WTC11 (cell line): Measurements from ENCODE around the gene CNBP. TPM values are rescaled to one million over a fixed set of nuclear protein-coding genes. Genes with fewer than 3 reads are reported as not detected.
"Not testable (repeated sequence)": the region's sequence is repeated elsewhere in the genome, so short reads cannot be mapped to it uniquely, and the experiment has no call there.

Source experiments
- ATAC-seq: fragments of 200-7000 bp; cut with Tn5 transposase; 2 replicates; pipeline ENCODE4 v1.10.0; 2021; ENCODE audit warnings: mild to moderate bottlenecking, moderate library complexity
- CTCF ChIA-PET: fragments of 300-600 bp; sonication (Branson Sonifier 250); formaldehyde crosslinking; loops from one replicate; lab custom pipeline; 2021; ENCODE audit warnings: antibody characterized with exemption; lab: Charles Lee
- POLR2A ChIA-PET: fragments of 350-600 bp; sonication (Branson Sonifier 250); formaldehyde crosslinking; loops from one replicate; lab custom pipeline; 2021; ENCODE audit warnings: antibody characterized with exemption; lab: Charles Lee
- DNase-seq: peaks from one replicate; pipeline ENCODE4 v3.0.0; 2021; ENCODE audit warnings: low spot score
- H3K27ac Mint-ChIP-seq: 2 replicates; pipeline ENCODE4 v1.8.0; 2021; ENCODE audit warnings: mixed read lengths
- H3K27me3 Mint-ChIP-seq: 2 replicates; pipeline ENCODE4 v1.8.0; 2021; ENCODE audit warnings: low read depth, mild to moderate bottlenecking, moderate library complexity, mixed read lengths
- H3K36me3 Mint-ChIP-seq: 2 replicates; pipeline ENCODE4 v1.8.0; 2021; ENCODE audit warnings: mixed read lengths
- H3K4me1 Mint-ChIP-seq: 2 replicates; pipeline ENCODE4 v1.8.0; 2022; ENCODE audit warnings: mixed read lengths
- H3K4me3 Mint-ChIP-seq: 2 replicates; pipeline ENCODE4 v1.8.0; 2021; ENCODE audit warnings: mild to moderate bottlenecking, moderate library complexity, mixed read lengths
- H3K9me3 Mint-ChIP-seq: 2 replicates; pipeline ENCODE4 v1.8.0; 2021; ENCODE audit warnings: mixed read lengths
- NFATC4 ChIP-seq: fragments of 250-450 bp; sonication (Bioruptor Pico); IDR thresholded peaks from 2 replicates; pipeline ENCODE4 v1.9.0; 2021; ENCODE audit warnings: mild to moderate bottlenecking
- total RNA-seq: library from RNA; stranded (reverse); gene quantifications from 3 replicates; pipeline ENCODE4 v1.2.3, GENCODE V29; 2021
- TF ChIP-seq, protein P1 (sequence below): sonication (generic); formaldehyde crosslinking; IDR thresholded peaks from 2 replicates; pipeline ENCODE4 v1.8.0; 2022; ENCODE audit warnings: mild to moderate bottlenecking, missing genetic modification reagents
- TF ChIP-seq, protein P2 (sequence below): sonication (generic); formaldehyde crosslinking; IDR thresholded peaks from 2 replicates; pipeline ENCODE4 v1.8.1; 2022; ENCODE audit warnings: missing genetic modification reagents, borderline replicate concordance
- TF ChIP-seq, protein P3 (sequence below): sonication (generic); formaldehyde crosslinking; conservative IDR thresholded peaks from 2 replicates; pipeline ENCODE4 v1.8.1; 2023; ENCODE audit warnings: mild to moderate bottlenecking, low read depth, missing genetic modification reagents, moderate library complexity
- TF ChIP-seq, protein P4 (sequence below): sonication (generic); formaldehyde crosslinking; IDR thresholded peaks from 2 replicates; pipeline ENCODE4 v1.8.0; 2023; ENCODE audit warnings: missing genetic modification reagents, mild to moderate bottlenecking, borderline replicate concordance
- TF ChIP-seq, protein P5 (sequence below): fragments of 250-450 bp; sonication (Bioruptor Pico); IDR thresholded peaks from 2 replicates; pipeline ENCODE4 v1.9.0; 2021; ENCODE audit warnings: mild to moderate bottlenecking
- TF ChIP-seq, protein P6 (sequence below): sonication (generic); formaldehyde crosslinking; IDR thresholded peaks from 2 replicates; pipeline ENCODE4 v1.8.1; 2023; ENCODE audit warnings: mild to moderate bottlenecking, moderate library complexity, missing genetic modification reagents
- TF ChIP-seq, protein P7 (sequence below): fragments of 250-450 bp; sonication (Bioruptor Pico); IDR thresholded peaks from 2 replicates; pipeline ENCODE4 v1.9.0; 2021; ENCODE audit warnings: moderate library complexity, mild to moderate bottlenecking, inconsistent platforms, borderline replicate concordance

CNBP gene
- total RNA-seq, 1 experiment from 2014 or later = 329 TPM

DNA sequence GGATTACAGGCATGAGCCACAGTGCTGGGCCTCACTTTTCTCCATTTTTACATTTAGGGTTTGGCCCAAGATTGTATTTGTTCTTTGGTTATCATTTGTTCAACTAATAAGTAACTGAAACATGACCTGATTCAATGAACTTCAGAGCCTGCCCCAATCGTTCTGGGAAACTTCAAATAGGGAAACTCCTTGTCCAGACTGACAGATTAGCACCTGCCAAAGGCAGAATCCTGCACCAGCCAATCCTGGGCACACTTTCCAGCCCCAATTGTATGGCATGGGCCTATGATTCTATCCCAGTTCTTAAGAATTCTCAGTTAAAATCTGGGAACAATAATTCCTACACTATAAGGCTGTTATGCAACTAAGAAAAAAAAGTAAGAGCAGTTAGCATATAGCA lies 43.8 kb downstream of the CNBP start (continued):
- TF ChIP-seq, protein P1, sequence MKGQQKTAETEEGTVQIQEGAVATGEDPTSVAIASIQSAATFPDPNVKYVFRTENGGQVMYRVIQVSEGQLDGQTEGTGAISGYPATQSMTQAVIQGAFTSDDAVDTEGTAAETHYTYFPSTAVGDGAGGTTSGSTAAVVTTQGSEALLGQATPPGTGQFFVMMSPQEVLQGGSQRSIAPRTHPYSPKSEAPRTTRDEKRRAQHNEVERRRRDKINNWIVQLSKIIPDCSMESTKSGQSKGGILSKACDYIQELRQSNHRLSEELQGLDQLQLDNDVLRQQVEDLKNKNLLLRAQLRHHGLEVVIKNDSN (CRISPR knock-in tag) = no peak
- no peak for TF ChIP-seq NFATC4 (CRISPR knock-in tag)
- TF ChIP-seq, protein P2, sequence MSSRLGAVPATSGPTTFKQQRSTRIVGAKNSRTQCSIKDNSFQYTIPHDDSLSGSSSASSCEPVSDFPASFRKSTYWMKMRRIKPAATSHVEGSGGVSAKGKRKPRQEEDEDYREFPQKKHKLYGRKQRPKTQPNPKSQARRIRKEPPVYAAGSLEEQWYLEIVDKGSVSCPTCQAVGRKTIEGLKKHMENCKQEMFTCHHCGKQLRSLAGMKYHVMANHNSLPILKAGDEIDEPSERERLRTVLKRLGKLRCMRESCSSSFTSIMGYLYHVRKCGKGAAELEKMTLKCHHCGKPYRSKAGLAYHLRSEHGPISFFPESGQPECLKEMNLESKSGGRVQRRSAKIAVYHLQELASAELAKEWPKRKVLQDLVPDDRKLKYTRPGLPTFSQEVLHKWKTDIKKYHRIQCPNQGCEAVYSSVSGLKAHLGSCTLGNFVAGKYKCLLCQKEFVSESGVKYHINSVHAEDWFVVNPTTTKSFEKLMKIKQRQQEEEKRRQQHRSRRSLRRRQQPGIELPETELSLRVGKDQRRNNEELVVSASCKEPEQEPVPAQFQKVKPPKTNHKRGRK = no peak
- TF ChIP-seq, protein P3, sequence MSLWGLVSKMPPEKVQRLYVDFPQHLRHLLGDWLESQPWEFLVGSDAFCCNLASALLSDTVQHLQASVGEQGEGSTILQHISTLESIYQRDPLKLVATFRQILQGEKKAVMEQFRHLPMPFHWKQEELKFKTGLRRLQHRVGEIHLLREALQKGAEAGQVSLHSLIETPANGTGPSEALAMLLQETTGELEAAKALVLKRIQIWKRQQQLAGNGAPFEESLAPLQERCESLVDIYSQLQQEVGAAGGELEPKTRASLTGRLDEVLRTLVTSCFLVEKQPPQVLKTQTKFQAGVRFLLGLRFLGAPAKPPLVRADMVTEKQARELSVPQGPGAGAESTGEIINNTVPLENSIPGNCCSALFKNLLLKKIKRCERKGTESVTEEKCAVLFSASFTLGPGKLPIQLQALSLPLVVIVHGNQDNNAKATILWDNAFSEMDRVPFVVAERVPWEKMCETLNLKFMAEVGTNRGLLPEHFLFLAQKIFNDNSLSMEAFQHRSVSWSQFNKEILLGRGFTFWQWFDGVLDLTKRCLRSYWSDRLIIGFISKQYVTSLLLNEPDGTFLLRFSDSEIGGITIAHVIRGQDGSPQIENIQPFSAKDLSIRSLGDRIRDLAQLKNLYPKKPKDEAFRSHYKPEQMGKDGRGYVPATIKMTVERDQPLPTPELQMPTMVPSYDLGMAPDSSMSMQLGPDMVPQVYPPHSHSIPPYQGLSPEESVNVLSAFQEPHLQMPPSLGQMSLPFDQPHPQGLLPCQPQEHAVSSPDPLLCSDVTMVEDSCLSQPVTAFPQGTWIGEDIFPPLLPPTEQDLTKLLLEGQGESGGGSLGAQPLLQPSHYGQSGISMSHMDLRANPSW (CRISPR knock-in tag) = no peak
- TF ChIP-seq, protein P4, sequence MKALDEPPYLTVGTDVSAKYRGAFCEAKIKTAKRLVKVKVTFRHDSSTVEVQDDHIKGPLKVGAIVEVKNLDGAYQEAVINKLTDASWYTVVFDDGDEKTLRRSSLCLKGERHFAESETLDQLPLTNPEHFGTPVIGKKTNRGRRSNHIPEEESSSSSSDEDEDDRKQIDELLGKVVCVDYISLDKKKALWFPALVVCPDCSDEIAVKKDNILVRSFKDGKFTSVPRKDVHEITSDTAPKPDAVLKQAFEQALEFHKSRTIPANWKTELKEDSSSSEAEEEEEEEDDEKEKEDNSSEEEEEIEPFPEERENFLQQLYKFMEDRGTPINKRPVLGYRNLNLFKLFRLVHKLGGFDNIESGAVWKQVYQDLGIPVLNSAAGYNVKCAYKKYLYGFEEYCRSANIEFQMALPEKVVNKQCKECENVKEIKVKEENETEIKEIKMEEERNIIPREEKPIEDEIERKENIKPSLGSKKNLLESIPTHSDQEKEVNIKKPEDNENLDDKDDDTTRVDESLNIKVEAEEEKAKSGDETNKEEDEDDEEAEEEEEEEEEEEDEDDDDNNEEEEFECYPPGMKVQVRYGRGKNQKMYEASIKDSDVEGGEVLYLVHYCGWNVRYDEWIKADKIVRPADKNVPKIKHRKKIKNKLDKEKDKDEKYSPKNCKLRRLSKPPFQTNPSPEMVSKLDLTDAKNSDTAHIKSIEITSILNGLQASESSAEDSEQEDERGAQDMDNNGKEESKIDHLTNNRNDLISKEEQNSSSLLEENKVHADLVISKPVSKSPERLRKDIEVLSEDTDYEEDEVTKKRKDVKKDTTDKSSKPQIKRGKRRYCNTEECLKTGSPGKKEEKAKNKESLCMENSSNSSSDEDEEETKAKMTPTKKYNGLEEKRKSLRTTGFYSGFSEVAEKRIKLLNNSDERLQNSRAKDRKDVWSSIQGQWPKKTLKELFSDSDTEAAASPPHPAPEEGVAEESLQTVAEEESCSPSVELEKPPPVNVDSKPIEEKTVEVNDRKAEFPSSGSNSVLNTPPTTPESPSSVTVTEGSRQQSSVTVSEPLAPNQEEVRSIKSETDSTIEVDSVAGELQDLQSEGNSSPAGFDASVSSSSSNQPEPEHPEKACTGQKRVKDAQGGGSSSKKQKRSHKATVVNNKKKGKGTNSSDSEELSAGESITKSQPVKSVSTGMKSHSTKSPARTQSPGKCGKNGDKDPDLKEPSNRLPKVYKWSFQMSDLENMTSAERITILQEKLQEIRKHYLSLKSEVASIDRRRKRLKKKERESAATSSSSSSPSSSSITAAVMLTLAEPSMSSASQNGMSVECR (CRISPR knock-in tag) = no peak
- TF ChIP-seq, protein P5, sequence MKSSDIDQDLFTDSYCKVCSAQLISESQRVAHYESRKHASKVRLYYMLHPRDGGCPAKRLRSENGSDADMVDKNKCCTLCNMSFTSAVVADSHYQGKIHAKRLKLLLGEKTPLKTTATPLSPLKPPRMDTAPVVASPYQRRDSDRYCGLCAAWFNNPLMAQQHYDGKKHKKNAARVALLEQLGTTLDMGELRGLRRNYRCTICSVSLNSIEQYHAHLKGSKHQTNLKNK = no peak
- TF ChIP-seq, protein P6, sequence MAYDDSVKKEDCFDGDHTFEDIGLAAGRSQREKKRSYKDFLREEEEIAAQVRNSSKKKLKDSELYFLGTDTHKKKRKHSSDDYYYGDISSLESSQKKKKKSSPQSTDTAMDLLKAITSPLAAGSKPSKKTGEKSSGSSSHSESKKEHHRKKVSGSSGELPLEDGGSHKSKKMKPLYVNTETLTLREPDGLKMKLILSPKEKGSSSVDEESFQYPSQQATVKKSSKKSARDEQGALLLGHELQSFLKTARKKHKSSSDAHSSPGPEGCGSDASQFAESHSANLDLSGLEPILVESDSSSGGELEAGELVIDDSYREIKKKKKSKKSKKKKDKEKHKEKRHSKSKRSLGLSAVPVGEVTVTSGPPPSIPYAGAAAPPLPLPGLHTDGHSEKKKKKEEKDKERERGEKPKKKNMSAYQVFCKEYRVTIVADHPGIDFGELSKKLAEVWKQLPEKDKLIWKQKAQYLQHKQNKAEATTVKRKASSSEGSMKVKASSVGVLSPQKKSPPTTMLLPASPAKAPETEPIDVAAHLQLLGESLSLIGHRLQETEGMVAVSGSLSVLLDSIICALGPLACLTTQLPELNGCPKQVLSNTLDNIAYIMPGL (CRISPR knock-in tag) = no peak
- TF ChIP-seq, protein P7, sequence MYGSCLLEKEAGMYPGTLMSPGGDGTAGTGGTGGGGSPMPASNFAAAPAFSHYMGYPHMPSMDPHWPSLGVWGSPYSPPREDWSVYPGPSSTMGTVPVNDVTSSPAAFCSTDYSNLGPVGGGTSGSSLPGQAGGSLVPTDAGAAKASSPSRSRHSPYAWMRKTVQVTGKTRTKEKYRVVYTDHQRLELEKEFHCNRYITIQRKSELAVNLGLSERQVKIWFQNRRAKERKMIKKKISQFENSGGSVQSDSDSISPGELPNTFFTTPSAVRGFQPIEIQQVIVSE = no peak
- TF ChIP-seq, all 79 proteins: peak for 0

DNA sequence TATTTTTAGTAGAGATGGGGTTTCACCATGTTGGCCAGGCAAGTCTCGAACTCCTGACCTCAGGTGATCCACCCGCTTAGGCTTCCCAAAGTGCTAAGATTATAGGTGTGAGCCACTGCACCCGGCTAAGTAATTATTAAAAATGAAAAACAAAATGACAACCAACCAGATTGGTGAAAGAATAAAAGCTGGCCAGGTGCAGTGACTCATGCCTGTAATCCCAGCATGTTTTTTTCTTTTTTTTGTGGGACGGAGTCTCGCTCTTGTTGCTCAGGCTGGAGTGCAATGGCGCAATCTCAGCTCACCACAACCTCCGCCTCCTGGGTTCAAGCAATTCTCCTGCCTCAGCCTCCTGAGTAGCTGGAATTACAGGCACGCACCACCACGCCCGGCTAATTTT lies 47.4 kb downstream of the CNBP start:
- CTCF ChIA-PET = interaction anchor here (0.7 kb wide), 1 partner anchor 670 kb away, joined by 4 read pairs; no protein-coding TSS in a partner anchor
- ATAC-seq, H3K9me3 Mint-ChIP-seq, H3K4me3 Mint-ChIP-seq, H3K4me1 Mint-ChIP-seq, POLR2A ChIA-PET, H3K27me3 Mint-ChIP-seq, DNase-seq, H3K27ac Mint-ChIP-seq: not testable (repeated sequence)
- H3K36me3 Mint-ChIP-seq = peaks cover 32% of the 10 kb centered on the region
